Breast epithelium (tissue), 4 donors: ENCODE results near the gene KLHL22. TPM values are rescaled to one million over a fixed set of nuclear protein-coding genes. Genes with fewer than 3 reads are reported as not detected.

Source experiments
- DNase-seq, 2 donors: peaks; one replicate each; pipeline ENCODE4 v3.0.0-alpha.2; 2019; ENCODE audit warnings: low spot score in 2 of 2
- H3K27ac ChIP-seq, 2 donors: fragments of 200-600 bp; sonication (generic) in 1 of 2; one replicate each; pipeline ENCODE4 v1.5.1; 2016 to 2019; ENCODE audit warnings: mild to moderate bottlenecking in 1 of 2
- H3K27me3 ChIP-seq, 2 donors: fragments of 200-600 bp; sonication (generic) in 1 of 2; one replicate each; pipeline versions ENCODE4 v1.5.1 to v1.6.0; 2017 to 2019; ENCODE audit warnings: control low read depth in 1 of 2, mild to moderate bottlenecking in 1 of 2
- H3K36me3 ChIP-seq: fragments of 200-600 bp; one replicate; pipeline ENCODE4 v1.5.1; 2019
- H3K4me1 ChIP-seq, 2 donors: fragments of 200-600 bp; sonication (generic); one replicate each; pipeline ENCODE4 v1.5.1; 2016 to 2019; ENCODE audit warnings: control low read depth in 1 of 2
- H3K4me3 ChIP-seq, 3 donors: fragments of 200-600 bp; sonication (generic); 1 replicate in 2 of 3; 2 replicates in 1 of 3; pipeline ENCODE4 v1.5.1; 2016 to 2019; ENCODE audit warnings: mild to moderate bottlenecking in 3 of 3, moderate library complexity in 2 of 3
- H3K9me3 ChIP-seq, 2 donors: fragments of 200-600 bp; sonication (generic) in 1 of 2; one replicate each; pipeline ENCODE4 v1.5.1; 2016 to 2019; ENCODE audit warnings: control low read depth in 1 of 2
- POLR2A ChIP-seq: fragments of 450-650 bp; IDR thresholded peaks from one replicate; pipeline ENCODE4 v1.6.1; 2016; ENCODE audit warnings: antibody characterized with exemption, mild to moderate bottlenecking, moderate library complexity
- POLR2AphosphoS5 ChIP-seq, 3 donors: sonication (generic); formaldehyde crosslinking; IDR thresholded peaks; one replicate each; pipeline ENCODE4 v1.6.1; 2017; ENCODE audit warnings: antibody characterized with exemption in 3 of 3
- intact Hi-C: fragments of 100-400 bp; cut with DNase I; formaldehyde crosslinking; loops from one replicate; pipeline ENCODE4 v1.15.1; 2023; ENCODE audit warnings: low total_unique reads
- total RNA-seq, 3 donors: library from RNA; depleted of rRNA; stranded (reverse); fragments of >200 nt; gene quantifications; one replicate each; pipeline ENCODE4 v1.1.0, GENCODE V29; 2016
- TF ChIP-seq, protein P1 (sequence below), 3 donors: fragments of 450-650 bp; IDR thresholded peaks; one replicate each; pipeline ENCODE4 v1.5.1; 2016 to 2017; ENCODE audit warnings: antibody characterized with exemption in 3 of 3, mild to moderate bottlenecking in 3 of 3, moderate library complexity in 3 of 3

The KLHL22 gene
- total RNA-seq, 3 donors from 2014 or later = 28.5 to 38.0 (median 35.4) TPM

DNA sequence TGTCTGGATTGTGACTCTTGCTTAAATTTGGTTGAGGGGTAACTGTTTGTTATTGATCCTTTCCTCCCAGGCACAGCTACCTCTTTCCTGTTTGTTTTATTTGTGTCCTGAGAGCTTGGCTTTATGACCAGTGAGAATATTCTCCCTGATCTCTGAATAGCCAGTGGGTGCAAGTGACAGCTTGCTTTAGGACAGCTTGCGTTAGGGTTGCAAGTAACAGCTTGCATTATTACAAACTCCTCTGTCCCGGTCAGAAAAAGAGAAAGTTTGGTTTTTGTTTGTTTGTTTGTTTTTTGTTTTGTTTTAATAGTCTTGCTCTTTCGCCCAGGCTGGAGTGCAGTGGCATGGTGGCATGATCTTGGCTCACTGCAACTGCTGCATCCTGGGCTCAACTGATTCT lies 3.3 kb upstream of the KLHL22 start:
- no peak for DNase-seq
- H3K4me3 ChIP-seq = no peak overlapping the region
- no peaks in the 10 kb centered on the region for H3K36me3 ChIP-seq
- H3K27ac ChIP-seq = no peak overlapping the region
- no peaks in the 10 kb centered on the region for H3K27me3 ChIP-seq
- peaks cover 0 to 6% of the 10 kb centered on the region in 2 donors for H3K4me1 ChIP-seq
- intact Hi-C loops = no loop called here
- no peaks in the 10 kb centered on the region for H3K9me3 ChIP-seq
- TF ChIP-seq POLR2A (no peak), POLR2AphosphoS5 (IDR thresholded peaks at IDR 0.05) (no peak)

- intact Hi-C loops = no loop called here
- H3K27me3 ChIP-seq = no peaks in the 10 kb centered on the region
These were observed 1.8 kb upstream of the KLHL22 start for GRCh38 chr22:20497426-20497825.

GRCh38 chr22:20495861-20496681 lies 476 bp upstream of the KLHL22 start:
- peaks cover 0 to 8% of the 10 kb centered on the region in 2 donors for H3K4me1 ChIP-seq
- DNase-seq = peak; percentile 88 to 89
- H3K4me3 ChIP-seq = peak overlapping the region; percentile 67 to 86 (median 80)
- intact Hi-C loops = no loop called here
- H3K27me3 ChIP-seq = no peaks in the 10 kb centered on the region
- TF ChIP-seq POLR2A (peak; percentile 31), POLR2AphosphoS5 (IDR thresholded peaks at IDR 0.05) (peak; percentile 36 to 58 (median 57))
- TF ChIP-seq, protein P1, sequence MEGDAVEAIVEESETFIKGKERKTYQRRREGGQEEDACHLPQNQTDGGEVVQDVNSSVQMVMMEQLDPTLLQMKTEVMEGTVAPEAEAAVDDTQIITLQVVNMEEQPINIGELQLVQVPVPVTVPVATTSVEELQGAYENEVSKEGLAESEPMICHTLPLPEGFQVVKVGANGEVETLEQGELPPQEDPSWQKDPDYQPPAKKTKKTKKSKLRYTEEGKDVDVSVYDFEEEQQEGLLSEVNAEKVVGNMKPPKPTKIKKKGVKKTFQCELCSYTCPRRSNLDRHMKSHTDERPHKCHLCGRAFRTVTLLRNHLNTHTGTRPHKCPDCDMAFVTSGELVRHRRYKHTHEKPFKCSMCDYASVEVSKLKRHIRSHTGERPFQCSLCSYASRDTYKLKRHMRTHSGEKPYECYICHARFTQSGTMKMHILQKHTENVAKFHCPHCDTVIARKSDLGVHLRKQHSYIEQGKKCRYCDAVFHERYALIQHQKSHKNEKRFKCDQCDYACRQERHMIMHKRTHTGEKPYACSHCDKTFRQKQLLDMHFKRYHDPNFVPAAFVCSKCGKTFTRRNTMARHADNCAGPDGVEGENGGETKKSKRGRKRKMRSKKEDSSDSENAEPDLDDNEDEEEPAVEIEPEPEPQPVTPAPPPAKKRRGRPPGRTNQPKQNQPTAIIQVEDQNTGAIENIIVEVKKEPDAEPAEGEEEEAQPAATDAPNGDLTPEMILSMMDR (IDR thresholded peaks at IDR 0.05) = peak; percentile 78 to 92 (median 79)
- H3K36me3 ChIP-seq = no peaks in the 10 kb centered on the region
- peak overlapping the region; percentile 94 to 95 for H3K27ac ChIP-seq
- no peaks in the 10 kb centered on the region for H3K9me3 ChIP-seq

More at GRCh38 chr22:20497426-20497825, 1.8 kb upstream of the KLHL22 start:
- H3K4me3 ChIP-seq = no peak overlapping the region
- H3K4me1 ChIP-seq = peaks cover 0 to 8% of the 10 kb centered on the region in 2 donors
- no peak overlapping the region for H3K27ac ChIP-seq
- DNase-seq = no peak
- TF ChIP-seq, protein P1 (IDR thresholded peaks at IDR 0.05) = no peak
- TF ChIP-seq POLR2AphosphoS5 (IDR thresholded peaks at IDR 0.05) (no peak), POLR2A (no peak)
- H3K9me3 ChIP-seq = no peaks in the 10 kb centered on the region
- H3K36me3 ChIP-seq = no peaks in the 10 kb centered on the region

DNA sequence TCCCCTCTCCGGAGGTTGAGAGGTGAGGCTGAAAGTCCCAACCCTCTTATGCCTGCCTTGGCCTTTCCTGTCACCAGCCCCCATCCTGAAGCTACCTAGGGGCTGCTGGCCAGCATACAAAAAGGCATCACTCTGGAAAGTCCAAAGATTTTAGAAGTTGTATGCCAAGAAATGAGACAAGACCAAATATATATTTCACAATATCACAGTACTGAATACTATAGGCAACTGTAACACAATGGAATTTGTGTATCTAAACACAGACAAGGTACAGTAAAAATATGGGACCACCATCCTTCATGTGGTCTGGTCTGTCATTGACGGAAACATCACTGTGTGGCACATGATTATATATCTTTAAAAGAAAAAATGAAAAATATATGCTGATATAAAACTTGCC lies 4.2 kb downstream of the KLHL22 start:
- DNase-seq = no peak
- H3K4me3 ChIP-seq = no peak overlapping the region
- intact Hi-C loops = no loop called here
- H3K9me3 ChIP-seq = no peaks in the 10 kb centered on the region
- TF ChIP-seq, protein P1 (IDR thresholded peaks at IDR 0.05) = no peak
- TF ChIP-seq POLR2A (no peak), POLR2AphosphoS5 (IDR thresholded peaks at IDR 0.05) (no peak)
- no peak overlapping the region for H3K27ac ChIP-seq
- no peaks in the 10 kb centered on the region for H3K27me3 ChIP-seq
- no peaks in the 10 kb centered on the region for H3K36me3 ChIP-seq
- peaks cover 0 to 8% of the 10 kb centered on the region in 2 donors for H3K4me1 ChIP-seq

GRCh38 chr22:20490941-20491307 lies 4.7 kb downstream of the KLHL22 start:
- TF ChIP-seq POLR2A (no peak), POLR2AphosphoS5 (IDR thresholded peaks at IDR 0.05) (no peak)
- Histone ChIP-seq H3K36me3 (no peaks in the 10 kb centered on the region), H3K27ac (no peak overlapping the region), H3K4me1 (peaks cover 0 to 8% of the 10 kb centered on the region in 2 donors), H3K27me3 (no peaks in the 10 kb centered on the region), H3K4me3 (no peak overlapping the region), H3K9me3 (no peaks in the 10 kb centered on the region)
- no peak for DNase-seq
- intact Hi-C loops = no loop called here

DNA sequence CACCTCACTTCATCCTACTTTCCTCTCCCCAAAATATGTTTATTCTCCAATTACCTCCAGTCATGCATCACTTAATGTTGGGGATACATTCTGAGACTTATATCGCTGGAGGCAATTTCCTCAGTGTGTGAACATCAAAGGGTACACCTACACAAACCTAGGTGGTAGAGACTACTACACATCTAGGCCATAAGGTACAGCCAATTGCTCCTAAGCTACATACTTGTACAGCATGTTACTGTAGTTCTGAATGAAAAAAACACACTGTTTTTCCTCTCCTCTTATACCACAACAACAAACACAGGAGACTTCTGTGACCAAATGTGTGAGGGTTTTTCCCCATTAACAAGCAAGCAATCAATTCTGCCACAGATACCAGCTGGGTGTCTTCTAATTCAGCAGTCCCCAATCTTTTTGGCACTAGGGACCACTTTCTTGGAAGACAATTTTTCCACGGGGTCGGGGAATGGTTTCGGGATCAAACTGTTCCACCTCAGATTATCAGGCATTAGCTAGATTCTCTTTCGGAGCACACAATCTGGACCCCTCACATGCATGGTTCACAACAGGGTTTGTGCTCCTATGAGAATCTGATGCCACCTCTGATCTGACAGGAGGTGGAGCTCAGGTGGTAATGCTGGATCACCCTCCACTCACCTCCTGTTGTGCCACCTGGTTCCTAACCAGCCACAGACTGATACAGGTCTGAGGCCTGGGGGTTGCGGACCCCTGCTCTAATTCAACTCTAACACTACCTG lies 5.2 kb downstream of the KLHL22 start:
- TF ChIP-seq POLR2A = no peak
- TF ChIP-seq, protein P1 (IDR thresholded peaks at IDR 0.05) = no peak
- no peak for TF ChIP-seq POLR2AphosphoS5 (IDR thresholded peaks at IDR 0.05)
- DNase-seq = no peak
- Histone ChIP-seq H3K4me1 (peaks cover 0 to 8% of the 10 kb centered on the region in 2 donors), H3K36me3 (no peaks in the 10 kb centered on the region), H3K27ac (no peak overlapping the region), H3K4me3 (no peak overlapping the region), H3K27me3 (no peaks in the 10 kb centered on the region), H3K9me3 (no peaks in the 10 kb centered on the region)
- intact Hi-C loops = no loop called here
